CD14-positive monocyte (primary cell): ENCODE data around the gene UVRAG. TPM values are rescaled to one million over a fixed set of nuclear protein-coding genes. Genes with fewer than 3 reads are reported as not detected.

Experiments
- DNase-seq, 3 donors: peaks; one replicate each; pipeline ENCODE4 v3.0.0-alpha.2; 2011 to 2022
- H2AFZ ChIP-seq: 2 replicates; pipeline ENCODE4 v1.6.0; 2012; ENCODE audit warnings: mild to moderate bottlenecking, low read depth, low read length, inconsistent platforms; ENCODE audit not compliant: insufficient read depth, poor library complexity, severe bottlenecking
- H3K27ac ChIP-seq, 2 donors: 1 replicate in 1 of 2; 2 replicates in 1 of 2; pipeline ENCODE4 v1.5.1; 2012 to 2013; ENCODE audit warnings: low read length in 2 of 2, control low read depth in 1 of 2, inconsistent platforms in 1 of 2, low read depth in 1 of 2, mild to moderate bottlenecking in 1 of 2
- H3K27me3 ChIP-seq, 2 donors: one replicate each; pipeline versions ENCODE4 v1.6.0 to v1.6.1; 2011 to 2013; ENCODE audit warnings: low read length in 2 of 2; ENCODE audit not compliant: control insufficient read depth in 2 of 2, insufficient read depth in 2 of 2
- H3K36me3 ChIP-seq, 2 donors: replicated peaks in 1 of 2; 1 replicate in 1 of 2; 2 replicates in 1 of 2; pipeline versions ENCODE4 v1.5.1 to v1.6.1; 2012 to 2013; ENCODE audit warnings: low read length in 2 of 2, control low read depth in 1 of 2, inconsistent platforms in 1 of 2, mild to moderate bottlenecking in 1 of 2; ENCODE audit not compliant: insufficient read depth in 2 of 2, control insufficient read depth in 1 of 2
- H3K4me1 ChIP-seq, 2 donors: 1 replicate in 1 of 2; 2 replicates in 1 of 2; pipeline versions ENCODE4 v1.5.1 to v1.6.1; 2012 to 2013; ENCODE audit warnings: low read length in 2 of 2, control low read depth in 1 of 2, inconsistent platforms in 1 of 2, mild to moderate bottlenecking in 1 of 2, moderate library complexity in 1 of 2; ENCODE audit not compliant: insufficient read depth in 2 of 2, control insufficient read depth in 1 of 2
- H3K4me2 ChIP-seq: replicated peaks from 2 replicates; pipeline ENCODE3; 2012; ENCODE audit warnings: low read length, moderate library complexity, mild to moderate bottlenecking; ENCODE audit not compliant: poor library complexity, severe bottlenecking; ENCODE audit errors: extremely low read depth
- H3K4me3 ChIP-seq, 3 experiments: fragments of 200-600 bp in 1 of 3; sonication (generic) in 1 of 3; replicated peaks in 1 of 3; 1 replicate in 2 of 3; 2 replicates in 1 of 3; pipeline ENCODE4 v1.5.1; 2011 to 2013; ENCODE audit warnings: low read length in 3 of 3, mild to moderate bottlenecking in 3 of 3, control low read depth in 2 of 3, low read depth in 2 of 3, inconsistent platforms in 1 of 3, moderate library complexity in 1 of 3
- H3K79me2 ChIP-seq: 2 replicates; pipeline ENCODE4 v1.6.0; 2012; ENCODE audit warnings: mild to moderate bottlenecking, control low read depth, inconsistent platforms, low read length, moderate library complexity; ENCODE audit not compliant: insufficient read depth
- H3K9ac ChIP-seq: 2 replicates; pipeline ENCODE4 v1.6.0; 2017; ENCODE audit warnings: low read length, mild to moderate bottlenecking; ENCODE audit not compliant: insufficient read depth, poor library complexity, severe bottlenecking
- H3K9me3 ChIP-seq, 2 donors: replicated peaks in 1 of 2; 1 replicate in 1 of 2; 2 replicates in 1 of 2; pipeline versions ENCODE4 v1.5.1 to v1.6.1; 2012 to 2013; ENCODE audit warnings: low read length in 2 of 2, control low read depth in 1 of 2; ENCODE audit not compliant: control insufficient read depth in 1 of 2, insufficient read depth in 1 of 2
- H4K20me1 ChIP-seq: 2 replicates; pipeline ENCODE4 v1.6.0; 2012; ENCODE audit warnings: mild to moderate bottlenecking, low read length, control low read depth, moderate library complexity; ENCODE audit not compliant: insufficient read depth
- H3K27ac Mint-ChIP-seq, 7 donors: one replicate each; pipeline ENCODE4 v1.8.0; 2020; ENCODE audit warnings: mild to moderate bottlenecking in 7 of 7, mixed read lengths in 7 of 7, moderate library complexity in 6 of 7, inconsistent platforms in 2 of 7
- H3K27me3 Mint-ChIP-seq, 3 donors: one replicate each; pipeline ENCODE4 v1.8.0; 2021 to 2022; ENCODE audit warnings: low read depth in 3 of 3, mild to moderate bottlenecking in 3 of 3, mixed read lengths in 3 of 3, moderate library complexity in 3 of 3, inconsistent platforms in 1 of 3
- H3K36me3 Mint-ChIP-seq, 2 donors: one replicate each; pipeline ENCODE4 v1.8.0; 2020; ENCODE audit warnings: mixed read lengths in 2 of 2, inconsistent platforms in 1 of 2, mild to moderate bottlenecking in 1 of 2
- H3K4me1 Mint-ChIP-seq: one replicate; pipeline ENCODE4 v1.8.0; 2020; ENCODE audit warnings: mild to moderate bottlenecking, mixed read lengths
- H3K4me3 Mint-ChIP-seq, 2 donors: one replicate each; pipeline ENCODE4 v1.8.0; 2020; ENCODE audit warnings: mild to moderate bottlenecking in 2 of 2, mixed read lengths in 2 of 2, moderate library complexity in 1 of 2
- H3K9me3 Mint-ChIP-seq, 7 donors: one replicate each; pipeline ENCODE4 v1.8.0; 2020 to 2022; ENCODE audit warnings: mixed read lengths in 7 of 7, mild to moderate bottlenecking in 6 of 7, moderate library complexity in 6 of 7, inconsistent platforms in 2 of 7
- WGBS: methylation state at CpG from one replicate; pipeline ENCODE4 v1.1.5; 2013; ENCODE audit warnings: missing lambda C conversion rate; ENCODE audit not compliant: insufficient coverage; 5-methylcytosine and 5-hydroxymethylcytosine counted together
- intact Hi-C, 2 donors: fragments of 100-400 bp; cut with micrococcal nuclease; formaldehyde crosslinking; loops; one replicate each; pipeline versions ENCODE4 v1.15.0 to v1.15.1; 2023
- polyA plus RNA-seq, 3 donors: library from polyadenylated mRNA; depleted of rRNA in 1 of 3; unstranded in 2 of 3; stranded (reverse) in 1 of 3; fragments of 300-500 nt in 2 of 3; fragments of >200 nt in 1 of 3; fragmentation: Illumina TruSeq in 2 of 3; gene quantifications; 1 replicate in 2 of 3; 2 replicates in 1 of 3; pipeline ENCODE4 v1.2.3, GENCODE V29; 2012 to 2021
- TF ChIP-seq, protein P1 (sequence below): fragments of 200-600 bp; IDR thresholded peaks from one replicate; pipeline ENCODE4 v1.8.0; 2022; ENCODE audit warnings: antibody characterized with exemption, mild to moderate bottlenecking

The UVRAG gene
- polyA plus RNA-seq, 3 donors, result 13.7 to 20.5 (median 20.0) TPM

DNA sequence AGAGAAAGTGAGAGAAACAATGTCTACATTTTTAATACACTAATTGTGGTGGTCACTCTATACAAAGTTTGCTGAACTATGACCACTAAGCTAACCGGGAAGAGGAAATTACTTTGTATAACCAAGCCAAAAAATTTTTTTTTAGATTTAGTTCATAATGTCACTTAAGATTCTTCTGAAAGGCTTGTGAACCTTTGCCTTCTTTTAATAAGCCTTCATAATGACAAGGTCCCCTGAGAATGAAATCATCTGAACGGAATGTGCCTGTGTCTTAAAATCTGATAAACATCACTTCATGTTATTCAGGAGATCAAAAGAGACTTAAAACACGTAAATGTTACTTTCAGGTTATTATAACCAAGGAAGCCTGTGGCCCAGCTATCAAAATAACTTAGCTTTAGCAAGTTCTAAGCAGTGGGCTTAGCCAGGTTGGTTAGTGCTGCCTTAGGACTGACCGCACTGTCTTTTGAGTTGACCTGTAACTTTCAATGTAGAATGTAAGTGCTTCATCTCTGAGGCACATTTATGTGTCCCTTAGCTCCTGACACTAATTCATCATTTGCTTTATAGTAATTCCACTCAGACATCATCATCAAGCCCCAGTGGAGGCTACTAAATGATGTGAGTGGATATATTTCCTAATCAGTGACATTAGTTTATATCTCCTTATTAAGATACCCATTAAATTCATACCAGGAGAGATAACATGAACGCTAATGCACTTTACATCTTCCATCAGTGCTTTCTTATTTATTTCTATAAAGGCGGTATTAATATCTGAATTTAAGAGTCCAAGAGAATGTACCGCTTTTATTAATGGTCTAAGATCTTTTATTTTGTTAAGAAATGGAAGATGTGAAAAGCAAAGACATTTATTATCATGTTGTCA is 268.8 kb downstream of the UVRAG start:
- intact Hi-C loops, result no loop called here
- peaks cover 13 to 27% of the 10 kb centered on the region in 2 donors for H3K36me3 Mint-ChIP-seq
- no peak overlapping the region for H3K9ac ChIP-seq
- H4K20me1 ChIP-seq, result no peaks in the 10 kb centered on the region
- no peak overlapping the region for H3K27ac ChIP-seq
- no peak overlapping the region for H3K4me2 ChIP-seq
- 100% methylated on average over 2 of the region's 7 CpGs for WGBS
- no peak overlapping the region for H2AFZ ChIP-seq
- peaks cover 5 to 12% of the 10 kb centered on the region in 2 donors for H3K36me3 ChIP-seq
- H3K27me3 Mint-ChIP-seq, result no peaks in the 10 kb centered on the region
- no peaks in the 10 kb centered on the region for H3K27me3 ChIP-seq
- TF ChIP-seq, protein P1, sequence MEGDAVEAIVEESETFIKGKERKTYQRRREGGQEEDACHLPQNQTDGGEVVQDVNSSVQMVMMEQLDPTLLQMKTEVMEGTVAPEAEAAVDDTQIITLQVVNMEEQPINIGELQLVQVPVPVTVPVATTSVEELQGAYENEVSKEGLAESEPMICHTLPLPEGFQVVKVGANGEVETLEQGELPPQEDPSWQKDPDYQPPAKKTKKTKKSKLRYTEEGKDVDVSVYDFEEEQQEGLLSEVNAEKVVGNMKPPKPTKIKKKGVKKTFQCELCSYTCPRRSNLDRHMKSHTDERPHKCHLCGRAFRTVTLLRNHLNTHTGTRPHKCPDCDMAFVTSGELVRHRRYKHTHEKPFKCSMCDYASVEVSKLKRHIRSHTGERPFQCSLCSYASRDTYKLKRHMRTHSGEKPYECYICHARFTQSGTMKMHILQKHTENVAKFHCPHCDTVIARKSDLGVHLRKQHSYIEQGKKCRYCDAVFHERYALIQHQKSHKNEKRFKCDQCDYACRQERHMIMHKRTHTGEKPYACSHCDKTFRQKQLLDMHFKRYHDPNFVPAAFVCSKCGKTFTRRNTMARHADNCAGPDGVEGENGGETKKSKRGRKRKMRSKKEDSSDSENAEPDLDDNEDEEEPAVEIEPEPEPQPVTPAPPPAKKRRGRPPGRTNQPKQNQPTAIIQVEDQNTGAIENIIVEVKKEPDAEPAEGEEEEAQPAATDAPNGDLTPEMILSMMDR, result no peak
- H3K4me1 Mint-ChIP-seq, result peaks cover 8% of the 10 kb centered on the region
- H3K4me3 ChIP-seq, result no peak overlapping the region
- DNase-seq, result no peak
- no peaks in the 10 kb centered on the region for H3K9me3 ChIP-seq
- H3K9me3 Mint-ChIP-seq, result no peaks in the 10 kb centered on the region
- no peak overlapping the region for H3K27ac Mint-ChIP-seq
- no peaks in the 10 kb centered on the region for H3K79me2 ChIP-seq
- no peak overlapping the region for H3K4me3 Mint-ChIP-seq
- no peaks in the 10 kb centered on the region for H3K4me1 ChIP-seq

DNA sequence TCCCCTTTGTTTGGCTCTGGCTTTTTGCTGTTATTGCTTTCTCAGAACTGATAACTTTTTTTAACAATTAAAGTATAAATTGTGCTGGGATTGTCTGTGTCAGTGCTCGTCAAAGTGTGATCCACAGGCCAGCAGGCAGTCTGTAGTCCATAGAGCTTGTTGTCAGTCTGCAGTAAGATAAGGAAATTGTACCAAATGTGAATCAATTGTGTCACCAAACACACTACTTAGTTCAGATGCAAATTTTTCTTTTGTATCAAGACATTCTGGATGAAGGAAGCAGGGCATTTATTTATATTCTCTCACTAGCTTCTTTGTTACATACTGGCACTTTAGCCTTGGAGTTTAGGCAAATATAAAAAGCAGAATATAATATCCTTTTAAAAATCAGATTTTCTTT is 270.3 kb downstream of the UVRAG start:
- Histone ChIP-seq H3K9ac (no peak overlapping the region), H3K9me3 (peaks cover 0 to 4% of the 10 kb centered on the region in 2 donors), H3K79me2 (no peaks in the 10 kb centered on the region), H3K36me3 (peaks cover 5 to 26% of the 10 kb centered on the region in 2 donors), H3K27me3 (no peaks in the 10 kb centered on the region), H2AFZ (no peak overlapping the region), H3K27ac (no peak overlapping the region), H3K4me1 (no peaks in the 10 kb centered on the region), H3K4me2 (no peak overlapping the region), H4K20me1 (peaks cover 6% of the 10 kb centered on the region), H3K4me3 (no peak overlapping the region)
- Mint-ChIP-seq H3K4me3 (no peak overlapping the region), H3K27me3 (no peaks in the 10 kb centered on the region), H3K27ac (no peak overlapping the region), H3K36me3 (peaks cover 17 to 30% of the 10 kb centered on the region in 2 donors), H3K9me3 (peaks cover 0 to 4% (median 1%) of the 10 kb centered on the region in 7 donors), H3K4me1 (peaks cover 6% of the 10 kb centered on the region)
- intact Hi-C loops, result no loop called here
- TF ChIP-seq, protein P1, result no peak
- no CpG with 5 or more reads among the region's 1 CpG for WGBS
- DNase-seq, result no peak
